Osteoblast (primary cell): ENCODE measurements around the gene DRC3. TPM values are rescaled to one million over a fixed set of nuclear protein-coding genes. Genes with fewer than 3 reads are reported as not detected.

Experiments
- DNase-seq: peaks from one replicate; pipeline ENCODE4 v3.0.0; 2011; ENCODE audit warnings: low spot score, mixed read lengths; ENCODE audit not compliant: insufficient read length; ENCODE audit errors: missing footprints
- H2AFZ ChIP-seq: 2 replicates; pipeline ENCODE4 v1.6.0; 2011; ENCODE audit warnings: mild to moderate bottlenecking, low read length
- H3K27ac ChIP-seq: 2 replicates; pipeline ENCODE4 v1.5.1; 2011; ENCODE audit warnings: mild to moderate bottlenecking, low read depth, low read length, moderate library complexity
- H3K27me3 ChIP-seq: 2 replicates; pipeline ENCODE4 v1.6.0; 2012; ENCODE audit warnings: mild to moderate bottlenecking, control low read depth, inconsistent platforms, low read length, moderate library complexity; ENCODE audit not compliant: insufficient read depth
- H3K36me3 ChIP-seq: 2 replicates; pipeline ENCODE4 v1.5.1; 2011; ENCODE audit warnings: mild to moderate bottlenecking, low read length, control low read depth, moderate library complexity; ENCODE audit not compliant: insufficient read depth
- H3K4me1 ChIP-seq: 2 replicates; pipeline ENCODE4 v1.5.1; 2011; ENCODE audit warnings: mild to moderate bottlenecking, low read length, control low read depth, moderate library complexity; ENCODE audit not compliant: insufficient read depth
- H3K4me2 ChIP-seq: 2 replicates; pipeline ENCODE4 v1.6.0; 2011; ENCODE audit warnings: mild to moderate bottlenecking, low read length; ENCODE audit not compliant: insufficient read depth
- H3K4me3 ChIP-seq: fragments of 200-600 bp; sonication (generic); 3 replicates; pipeline ENCODE4 v1.5.1; 2012; ENCODE audit warnings: mild to moderate bottlenecking, low read length, inconsistent platforms; ENCODE audit not compliant: insufficient read depth
- H3K79me2 ChIP-seq: 2 replicates; pipeline ENCODE4 v1.6.0; 2012; ENCODE audit warnings: mild to moderate bottlenecking, low read length, control low read depth, inconsistent platforms; ENCODE audit not compliant: insufficient read depth
- H3K9me3 ChIP-seq: 2 replicates; pipeline ENCODE4 v1.5.1; 2011; ENCODE audit warnings: low read depth, low read length, control low read depth
- H4K20me1 ChIP-seq: 2 replicates; pipeline ENCODE4 v1.6.0; 2012; ENCODE audit warnings: mild to moderate bottlenecking, low read length, control low read depth; ENCODE audit not compliant: insufficient read depth
- total RNA-seq: library from RNA; depleted of rRNA; stranded (reverse); fragments of >200 nt; gene quantifications from 2 replicates; pipeline ENCODE4 v1.2.3, GENCODE V29; 2012
- TF ChIP-seq, protein P1 (sequence below): IDR thresholded peaks from 2 replicates; pipeline ENCODE4 v1.5.1; 2011; ENCODE audit warnings: mild to moderate bottlenecking, low read depth, low read length, moderate library complexity; ENCODE audit errors: extremely low read depth

The DRC3 gene
- total RNA-seq, 1 donor: 2.9 TPM

DNA sequence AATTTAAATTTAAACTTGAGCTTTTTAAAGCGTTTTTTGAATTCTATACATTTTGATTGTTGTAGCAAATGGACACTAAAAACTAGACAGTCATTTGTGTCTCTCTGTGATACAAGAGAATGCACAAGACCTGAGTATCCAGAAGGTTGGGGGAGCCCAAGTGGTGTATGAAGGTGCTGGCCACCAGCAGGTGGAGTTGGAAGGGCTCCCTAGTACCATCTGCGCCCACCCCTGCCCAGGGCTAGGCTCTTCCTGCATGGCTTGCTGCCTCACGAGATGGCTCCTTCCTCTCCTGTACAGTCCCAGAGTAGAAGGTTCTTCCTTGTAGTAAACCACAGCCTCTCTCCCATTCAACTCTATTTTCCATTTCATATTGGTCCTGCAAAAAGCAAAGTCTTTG lies 83.6 kb downstream of the DRC3 start:
- H3K27ac ChIP-seq: no peak overlapping the region
- H3K27me3 ChIP-seq: no peaks in the 10 kb centered on the region
- H3K9me3 ChIP-seq: no peaks in the 10 kb centered on the region
- no peak overlapping the region for H3K4me2 ChIP-seq
- no peaks in the 10 kb centered on the region for H3K4me1 ChIP-seq
- H2AFZ ChIP-seq: no peak overlapping the region
- H4K20me1 ChIP-seq: peaks cover 4% of the 10 kb centered on the region
- no peaks in the 10 kb centered on the region for H3K79me2 ChIP-seq
- TF ChIP-seq, protein P1, sequence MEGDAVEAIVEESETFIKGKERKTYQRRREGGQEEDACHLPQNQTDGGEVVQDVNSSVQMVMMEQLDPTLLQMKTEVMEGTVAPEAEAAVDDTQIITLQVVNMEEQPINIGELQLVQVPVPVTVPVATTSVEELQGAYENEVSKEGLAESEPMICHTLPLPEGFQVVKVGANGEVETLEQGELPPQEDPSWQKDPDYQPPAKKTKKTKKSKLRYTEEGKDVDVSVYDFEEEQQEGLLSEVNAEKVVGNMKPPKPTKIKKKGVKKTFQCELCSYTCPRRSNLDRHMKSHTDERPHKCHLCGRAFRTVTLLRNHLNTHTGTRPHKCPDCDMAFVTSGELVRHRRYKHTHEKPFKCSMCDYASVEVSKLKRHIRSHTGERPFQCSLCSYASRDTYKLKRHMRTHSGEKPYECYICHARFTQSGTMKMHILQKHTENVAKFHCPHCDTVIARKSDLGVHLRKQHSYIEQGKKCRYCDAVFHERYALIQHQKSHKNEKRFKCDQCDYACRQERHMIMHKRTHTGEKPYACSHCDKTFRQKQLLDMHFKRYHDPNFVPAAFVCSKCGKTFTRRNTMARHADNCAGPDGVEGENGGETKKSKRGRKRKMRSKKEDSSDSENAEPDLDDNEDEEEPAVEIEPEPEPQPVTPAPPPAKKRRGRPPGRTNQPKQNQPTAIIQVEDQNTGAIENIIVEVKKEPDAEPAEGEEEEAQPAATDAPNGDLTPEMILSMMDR: no peak
- no peak overlapping the region for H3K4me3 ChIP-seq
- H3K36me3 ChIP-seq: peaks cover 40% of the 10 kb centered on the region
- no peak for DNase-seq

DNA sequence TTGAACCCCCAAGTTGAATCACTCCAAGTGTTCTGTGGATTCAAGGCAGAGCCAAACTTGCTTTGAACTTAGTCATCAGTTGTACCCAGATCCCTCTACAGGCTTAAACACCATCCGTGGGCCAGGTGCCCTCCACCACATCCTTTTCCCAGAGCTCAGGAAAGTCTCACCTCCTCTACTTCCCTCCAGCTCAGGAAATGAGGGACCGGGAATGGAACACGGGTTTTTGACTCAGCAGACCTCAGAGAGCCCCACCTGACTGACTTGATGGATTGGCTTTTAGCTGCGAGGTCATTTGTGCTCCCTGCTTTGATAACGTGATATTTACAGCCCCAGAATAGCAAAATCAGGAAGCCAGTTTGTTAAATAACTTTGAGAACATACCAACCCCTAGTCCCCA lies 86.6 kb downstream of the DRC3 start:
- TF ChIP-seq, protein P1: no peak
- Histone ChIP-seq H2AFZ (no peak overlapping the region), H3K27me3 (no peaks in the 10 kb centered on the region)

GRCh38 chr17:18064053-18064452 lies 91.4 kb downstream of the DRC3 start:
- Histone ChIP-seq H3K9me3 (no peaks in the 10 kb centered on the region), H3K79me2 (no peaks in the 10 kb centered on the region), H3K27ac (no peak overlapping the region), H3K4me2 (no peak overlapping the region), H4K20me1 (no peaks in the 10 kb centered on the region), H3K27me3 (no peaks in the 10 kb centered on the region), H3K4me3 (no peak overlapping the region), H3K36me3 (peaks cover 29% of the 10 kb centered on the region), H3K4me1 (peaks cover 5% of the 10 kb centered on the region), H2AFZ (no peak overlapping the region)
- DNase-seq: no peak
- TF ChIP-seq, protein P1: no peak

More for the DNA sequence above, 86.6 kb downstream of the DRC3 start:
- no peaks in the 10 kb centered on the region for H3K79me2 ChIP-seq
- no peak overlapping the region for H3K4me3 ChIP-seq
- DNase-seq: no peak
- H3K4me1 ChIP-seq: no peaks in the 10 kb centered on the region
- no peaks in the 10 kb centered on the region for H3K9me3 ChIP-seq
- H3K4me2 ChIP-seq: no peak overlapping the region
- no peak overlapping the region for H3K27ac ChIP-seq
- H4K20me1 ChIP-seq: peaks cover 2% of the 10 kb centered on the region
- H3K36me3 ChIP-seq: peaks cover 45% of the 10 kb centered on the region

GRCh38 chr17:18065546-18065945 lies 92.9 kb downstream of the DRC3 start:
- H3K27ac ChIP-seq: no peak overlapping the region
- TF ChIP-seq, protein P1: no peak
- H4K20me1 ChIP-seq: no peaks in the 10 kb centered on the region
- no peaks in the 10 kb centered on the region for H3K9me3 ChIP-seq
- no peak overlapping the region for H2AFZ ChIP-seq
- H3K79me2 ChIP-seq: no peaks in the 10 kb centered on the region
- peaks cover 22% of the 10 kb centered on the region for H3K36me3 ChIP-seq
- H3K4me2 ChIP-seq: no peak overlapping the region
- no peaks in the 10 kb centered on the region for H3K27me3 ChIP-seq
- peaks cover 6% of the 10 kb centered on the region for H3K4me1 ChIP-seq
- DNase-seq: no peak
- no peak overlapping the region for H3K4me3 ChIP-seq

Other genes with a start within 250 kb of the DRC3 start
- gene SREBF1, start 135.9 kb upstream of the DRC3 start, total RNA-seq: 115 and 133 TPM in 2 replicates
- gene TOM1L2, start 462 bp upstream of the DRC3 start, total RNA-seq: 32.1 and 38.7 TPM in 2 replicates
- 19.2 and 20.3 TPM in 2 replicates for gene ATPAF2, start 66.3 kb downstream of the DRC3 start, total RNA-seq
- 13.0 and 13.3 TPM in 2 replicates for gene GID4, start 66.5 kb downstream of the DRC3 start, total RNA-seq
- gene DRG2, start 115.1 kb downstream of the DRC3 start, total RNA-seq: 33.0 and 40.2 TPM in 2 replicates
- 1.1 and 1.2 TPM in 2 replicates for gene MYO15A, start 135.9 kb downstream of the DRC3 start, total RNA-seq
- gene ALKBH5, start 211.0 kb downstream of the DRC3 start, total RNA-seq: 103 and 125 TPM in 2 replicates